Measurements from ENCODE around the gene LHFPL2.

The LHFPL2 gene

GRCh38 chr5:78666041-78666444 lies 17.5 kb upstream of the LHFPL2 start:
- no peak for DNase-seq (ENCODE audit: low read depth in 2 of 2)

- no peak for DNase-seq (ENCODE audit: low read depth in 2 of 2)
Observed at GRCh38 chr5:78665534-78665933, 17.0 kb upstream of the LHFPL2 start.

- DNase-seq (ENCODE audit: low read depth in 2 of 2) = no peak
Observed at GRCh38 chr5:78662323-78662722, 13.8 kb upstream of the LHFPL2 start.

- no peak for DNase-seq (ENCODE audit: low read depth in 2 of 2)
Observed at GRCh38 chr5:78661691-78662090, 13.1 kb upstream of the LHFPL2 start.

- no peak for DNase-seq (ENCODE audit: low read depth in 2 of 2)
Observed at GRCh38 chr5:78661044-78661443, 12.5 kb upstream of the LHFPL2 start.

- no peak for DNase-seq (ENCODE audit: low read depth in 2 of 2)
Observed at GRCh38 chr5:78660401-78660800, 11.8 kb upstream of the LHFPL2 start.

- no peak for DNase-seq (ENCODE audit: low read depth in 2 of 2)
Observed at GRCh38 chr5:78659714-78660113, 11.1 kb upstream of the LHFPL2 start.

GRCh38 chr5:78659114-78659513 lies 10.5 kb upstream of the LHFPL2 start:
- DNase-seq (ENCODE audit: low read depth in 2 of 2) = no peak

- DNase-seq (ENCODE audit: low read depth in 2 of 2) = no peak
Observed at GRCh38 chr5:78657201-78657600, 8.6 kb upstream of the LHFPL2 start.

- DNase-seq (ENCODE audit: low read depth in 2 of 2) = no peak
Observed at GRCh38 chr5:78655746-78656290, 7.2 kb upstream of the LHFPL2 start.

- DNase-seq (ENCODE audit: low read depth in 2 of 2) = no peak
Observed at GRCh38 chr5:78654386-78654785, 5.8 kb upstream of the LHFPL2 start.

- DNase-seq (ENCODE audit: low read depth in 2 of 2) = no peak
Observed at GRCh38 chr5:78653681-78654366, 5.3 kb upstream of the LHFPL2 start.

- DNase-seq (ENCODE audit: low read depth in 2 of 2) = no peak
Observed at GRCh38 chr5:78653031-78653430, 4.5 kb upstream of the LHFPL2 start.

GRCh38 chr5:78651468-78651867 lies 2.9 kb upstream of the LHFPL2 start:
- DNase-seq (ENCODE audit: low read depth in 2 of 2) = no peak

- DNase-seq (ENCODE audit: low read depth in 2 of 2) = no peak
Observed at GRCh38 chr5:78650531-78650930, 2.0 kb upstream of the LHFPL2 start.

GRCh38 chr5:78649861-78650496 lies 1.4 kb upstream of the LHFPL2 start:
- DNase-seq (ENCODE audit: low read depth in 2 of 2) = no peak

GRCh38 chr5:78649211-78649695 lies 681 bp upstream of the LHFPL2 start:
- no peak for DNase-seq (ENCODE audit: low read depth in 2 of 2)

GRCh38 chr5:78647838-78648358 lies 674 bp downstream of the LHFPL2 start:
- no peak for DNase-seq (ENCODE audit: low read depth in 2 of 2)

GRCh38 chr5:78647351-78647818 lies 1.2 kb downstream of the LHFPL2 start:
- no peak for DNase-seq (ENCODE audit: low read depth in 2 of 2)

- DNase-seq (ENCODE audit: low read depth in 2 of 2) = no peak
Observed at GRCh38 chr5:78644741-78645300, 3.8 kb downstream of the LHFPL2 start.

GRCh38 chr5:78644129-78644528 lies 4.4 kb downstream of the LHFPL2 start:
- DNase-seq (ENCODE audit: low read depth in 2 of 2) = no peak

GRCh38 chr5:78642701-78643100 lies 5.9 kb downstream of the LHFPL2 start:
- no peak for DNase-seq (ENCODE audit: low read depth in 2 of 2)
